Measurements from ENCODE around the gene NME9.

The NME9 gene

GRCh38 chr3:138267083-138267482, 62.6 kb downstream of the NME9 start:
- ChIA-PET CTCF (no interaction called here), POLR2A (no interaction called here)
- Histone ChIP-seq H3K4me3 (ENCODE audit: low read depth, low read length) (no peak overlapping the region), H3K27ac (ENCODE audit: extremely low read depth, low read depth, low read length) (no peak overlapping the region), H3K4me1 (ENCODE audit: control insufficient read depth, insufficient read depth, low read length) (no peaks in the 10 kb centered on the region), H3K9me3 (ENCODE audit: control insufficient read depth, insufficient read depth, low read depth, low read length) (no peaks in the 10 kb centered on the region), H3K36me3 (ENCODE audit: control insufficient read depth in 2 of 2, insufficient read depth in 1 of 2, low read length in 2 of 2) (peaks cover 0 to 30% of the 10 kb centered on the region in 2 experiments; a peak in 2 of 3 replicates)
- TF ChIP-seq ZNF174 (tag by site-specific recombination; IDR thresholded peaks at IDR 0.05) = no peak
- TF ChIP-seq ZNF398 (tag by site-specific recombination; IDR thresholded peaks at IDR 0.05) = no peak
- no peak for TF ChIP-seq ZNF48 (tag by site-specific recombination; IDR thresholded peaks at IDR 0.05)
- TF ChIP-seq BCL11A (tag by site-specific recombination; IDR thresholded peaks at IDR 0.05; ENCODE audit: low read depth) = no peak
- no peak for TF ChIP-seq ZNF184 (tag by site-specific recombination; IDR thresholded peaks at IDR 0.05)
- no peak for TF ChIP-seq ZNF311 (tag by site-specific recombination; IDR thresholded peaks at IDR 0.05; ENCODE audit: borderline replicate concordance)
- TF ChIP-seq TRIM28 (IDR thresholded peaks at IDR 0.05; ENCODE audit: borderline replicate concordance, low read length) = no peak
- TF ChIP-seq ZNF10 (tag by site-specific recombination; IDR thresholded peaks at IDR 0.05) = no peak
- no peak for TF ChIP-seq ZNF354C (tag by site-specific recombination; IDR thresholded peaks at IDR 0.05; ENCODE audit: borderline replicate concordance, low read depth)
- TF ChIP-seq ZNF624 (tag by site-specific recombination; IDR thresholded peaks at IDR 0.05) = no peak
- no peak for TF ChIP-seq ZNF140 (tag by site-specific recombination; IDR thresholded peaks at IDR 0.05)
- TF ChIP-seq RBAK (tag by site-specific recombination; IDR thresholded peaks at IDR 0.05) = no peak
- no peak for TF ChIP-seq KLF8 (tag by site-specific recombination; IDR thresholded peaks at IDR 0.05)
- TF ChIP-seq PRDM10 (tag by site-specific recombination; IDR thresholded peaks at IDR 0.05) = no peak

- POLR2A ChIA-PET = no interaction called here
- Histone ChIP-seq H3K27ac (ENCODE audit: extremely low read depth, low read depth, low read length) (no peak overlapping the region), H3K4me1 (ENCODE audit: control insufficient read depth, insufficient read depth, low read length) (no peaks in the 10 kb centered on the region), H3K9me3 (ENCODE audit: control insufficient read depth, insufficient read depth, low read depth, low read length) (no peaks in the 10 kb centered on the region), H3K4me3 (ENCODE audit: low read depth, low read length) (no peak overlapping the region), H3K36me3 (ENCODE audit: control insufficient read depth in 2 of 2, insufficient read depth in 1 of 2, low read length in 2 of 2) (peaks cover 0 to 18% of the 10 kb centered on the region in 2 experiments; a peak in 2 of 3 replicates)
- CTCF ChIA-PET = no interaction called here
- TF ChIP-seq ZNF350 (tag by site-specific recombination; IDR thresholded peaks at IDR 0.05) (no peak), TRIM28 (IDR thresholded peaks at IDR 0.05; ENCODE audit: borderline replicate concordance, low read length) (no peak), ZNF626 (tag by site-specific recombination; IDR thresholded peaks at IDR 0.05) (no peak), ZNF776 (tag by site-specific recombination; IDR thresholded peaks at IDR 0.05; ENCODE audit: borderline replicate concordance) (no peak), SETDB1 (IDR thresholded peaks at IDR 0.05; ENCODE audit: insufficient read length, low read length) (no peak), ZNF292 (tag by site-specific recombination; IDR thresholded peaks at IDR 0.05; ENCODE audit: borderline replicate concordance, low read depth) (no peak), ZNF513 (tag by site-specific recombination; IDR thresholded peaks at IDR 0.05) (no peak), GLI2 (tag by site-specific recombination; IDR thresholded peaks at IDR 0.05; ENCODE audit: borderline replicate concordance, low read depth) (no peak), ZNF549 (tag by site-specific recombination; IDR thresholded peaks at IDR 0.05) (no peak), ZNF175 (tag by site-specific recombination; IDR thresholded peaks at IDR 0.05) (no peak), ZNF747 (tag by site-specific recombination; IDR thresholded peaks at IDR 0.05) (no peak)
Measured at GRCh38 chr3:138265745-138266144, 63.9 kb downstream of the NME9 start.
